Nucleus accumbens (tissue), 56 donors: ENCODE results near the gene MSTO1.
A peak's percentile ranks its signal among the peaks of the same experiment; 100 is the strongest.
"Not testable (repeated sequence)": the region's sequence is repeated elsewhere in the genome, so short reads cannot be mapped to it uniquely, and the experiment has no call there.

Experiments used
- DNase-seq, 56 donors: peaks; one replicate each; lab custom pipeline; 2025; lab: John Stamatoyannopoulos, UW

MSTO1 gene

GRCh38 chr1:155609515-155610256 lies at the start of gene MSTO1:
MSTO1 (plus strand) TSS chr1:155610218; CDS start chr1:155610249, 31 bp downstream.
- DNase-seq = peak; percentile 35 to 98 (median 93)

GRCh38 chr1:155561779-155562580 lies 48.0 kb upstream of the MSTO1 start:
- peak in 35 of 56 donors; percentile 27 to 81 (median 60) for DNase-seq

- peak; percentile 59 to 100 (median 96) for DNase-seq
Observed at GRCh38 chr1:155562581-155563376, 47.2 kb upstream of the MSTO1 start, which contains the start of gene ASH1L. ASH1L (minus strand) TSS chr1:155562803; CDS start chr1:155521519, 41,284 bp downstream.

GRCh38 chr1:155563377-155564022 lies 46.5 kb upstream of the MSTO1 start:
- not testable (repeated sequence) for DNase-seq

- no peak for DNase-seq
Observed at GRCh38 chr1:155569988-155570592, 39.9 kb upstream of the MSTO1 start.

- no peak for DNase-seq
Observed at GRCh38 chr1:155570593-155570990, 39.4 kb upstream of the MSTO1 start.

- no peak for DNase-seq
Observed at GRCh38 chr1:155574077-155574476, 35.9 kb upstream of the MSTO1 start.

- not testable (repeated sequence) for DNase-seq
Observed at GRCh38 chr1:155575608-155576007, 34.4 kb upstream of the MSTO1 start.

GRCh38 chr1:155583846-155584245 lies 26.2 kb upstream of the MSTO1 start:
- DNase-seq = not testable (repeated sequence)

GRCh38 chr1:155589282-155589681 lies 20.7 kb upstream of the MSTO1 start:
- DNase-seq = not testable (repeated sequence)

GRCh38 chr1:155590516-155591247 lies 19.3 kb upstream of the MSTO1 start:
- not testable (repeated sequence) for DNase-seq

GRCh38 chr1:155591770-155592169 lies 18.2 kb upstream of the MSTO1 start:
- DNase-seq = peak in 2 of 56 donors; percentile 2 to 5

- DNase-seq = peak in 10 of 56 donors; percentile 3 to 38 (median 6)
Observed at GRCh38 chr1:155595877-155596474, 14.0 kb upstream of the MSTO1 start.

GRCh38 chr1:155596864-155597263 lies 13.2 kb upstream of the MSTO1 start:
- no peak for DNase-seq

- peak in 41 of 56 donors; percentile 2 to 63 (median 20) for DNase-seq
Observed at GRCh38 chr1:155598842-155599331, 11.1 kb upstream of the MSTO1 start.

- not testable (repeated sequence) for DNase-seq
Observed at GRCh38 chr1:155599828-155600572, 10.0 kb upstream of the MSTO1 start.

GRCh38 chr1:155607708-155608107 lies 2.3 kb upstream of the MSTO1 start:
- no peak for DNase-seq

- DNase-seq = no peak
Observed at GRCh38 chr1:155608888-155609225, 1.2 kb upstream of the MSTO1 start.
